Peyer's patch (tissue), 4 donors: ENCODE measurements around the gene TCEA2. TPM values are rescaled to one million over a fixed set of nuclear protein-coding genes. Genes with fewer than 3 reads are reported as not detected.
A peak's percentile ranks its signal among the peaks of the same experiment; 100 is the strongest.
"Not testable (repeated sequence)": the region's sequence is repeated elsewhere in the genome, so short reads cannot be mapped to it uniquely, and the experiment has no call there.

Experiments
- DNase-seq, 3 donors: peaks; one replicate each; pipeline ENCODE4 v3.0.0-alpha.2; 2017 to 2019
- H3K27ac ChIP-seq, 4 donors: fragments of 200-600 bp; sonication (generic); one replicate each; pipeline ENCODE4 v1.5.1; 2016 to 2019
- H3K27me3 ChIP-seq, 2 donors: fragments of 200-600 bp; sonication (generic); one replicate each; pipeline ENCODE4 v1.5.1; 2019
- H3K36me3 ChIP-seq, 3 donors: fragments of 200-600 bp; sonication (generic); one replicate each; pipeline ENCODE4 v1.5.1; 2016 to 2019
- H3K4me1 ChIP-seq, 4 donors: fragments of 200-600 bp; sonication (generic); one replicate each; pipeline ENCODE4 v1.5.1; 2016 to 2019
- H3K4me3 ChIP-seq, 4 donors: fragments of 200-600 bp; sonication (generic); 1 replicate in 3 of 4; 2 replicates in 1 of 4; pipeline ENCODE4 v1.5.1; 2016 to 2019; ENCODE audit warnings: mild to moderate bottlenecking in 1 of 4
- H3K9me3 ChIP-seq, 4 donors: fragments of 200-600 bp; sonication (generic); one replicate each; pipeline ENCODE4 v1.5.1; 2016 to 2019; ENCODE audit warnings: mild to moderate bottlenecking in 1 of 4
- POLR2A ChIP-seq, 2 donors: fragments of 450-650 bp; IDR thresholded peaks; one replicate each; pipeline ENCODE4 v1.5.1; 2017; ENCODE audit warnings: antibody characterized with exemption in 2 of 2, mild to moderate bottlenecking in 2 of 2, moderate library complexity in 2 of 2
- total RNA-seq, 4 donors: library from RNA; depleted of rRNA; stranded (reverse); fragments of >200 nt; gene quantifications; one replicate each; pipeline ENCODE4 v1.1.0, GENCODE V29; 2016
- TF ChIP-seq, protein P1 (sequence below), 6 experiments: fragments of 450-650 bp in 4 of 6; fragments of 200-600 bp in 2 of 6; sonication (generic) in 1 of 6; IDR thresholded peaks; one replicate each; pipeline ENCODE4 v1.5.1; 2017 to 2019; ENCODE audit warnings: antibody characterized with exemption in 6 of 6, mild to moderate bottlenecking in 3 of 6, moderate library complexity in 1 of 6

TCEA2 gene
- total RNA-seq, 4 donors from 2014 or later = 4.7 to 19.8 (median 8.3) TPM

DNA sequence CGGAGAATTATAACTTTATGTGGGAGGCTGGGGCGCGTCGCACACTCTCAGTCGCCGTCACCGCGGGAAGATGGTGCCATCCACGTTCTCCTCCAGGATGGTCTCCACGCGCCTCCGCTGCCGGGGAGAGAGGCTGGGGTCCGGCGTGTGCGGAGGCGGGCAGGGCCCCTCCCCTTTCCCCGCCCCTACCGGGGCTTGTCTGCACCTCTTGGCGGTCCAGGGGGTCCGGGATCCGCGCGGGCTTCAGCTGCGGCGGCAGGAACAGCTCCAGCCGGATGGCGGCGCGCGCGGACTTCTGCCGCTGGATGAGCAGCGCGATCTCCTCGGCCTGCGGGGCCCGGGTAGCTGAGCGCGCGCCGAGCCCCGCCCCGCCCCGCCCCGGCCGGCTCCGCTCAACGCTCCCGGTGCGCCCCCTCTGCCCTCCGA lies 20.4 kb downstream of the TCEA2 start:
- Histone ChIP-seq H3K36me3 (no peaks in the 10 kb centered on the region), H3K27ac (peak overlapping the region in 1 of 4 donors; percentile 47), H3K9me3 (no peaks in the 10 kb centered on the region), H3K4me1 (peaks cover 0 to 36% (median 13%) of the 10 kb centered on the region in 4 donors), H3K4me3 (peak overlapping the region; percentile 45 to 64 (median 58)), H3K27me3 (peaks cover 0 to 15% of the 10 kb centered on the region in 2 donors)
- DNase-seq = peak; percentile 75 to 89 (median 79)
- TF ChIP-seq, protein P1, sequence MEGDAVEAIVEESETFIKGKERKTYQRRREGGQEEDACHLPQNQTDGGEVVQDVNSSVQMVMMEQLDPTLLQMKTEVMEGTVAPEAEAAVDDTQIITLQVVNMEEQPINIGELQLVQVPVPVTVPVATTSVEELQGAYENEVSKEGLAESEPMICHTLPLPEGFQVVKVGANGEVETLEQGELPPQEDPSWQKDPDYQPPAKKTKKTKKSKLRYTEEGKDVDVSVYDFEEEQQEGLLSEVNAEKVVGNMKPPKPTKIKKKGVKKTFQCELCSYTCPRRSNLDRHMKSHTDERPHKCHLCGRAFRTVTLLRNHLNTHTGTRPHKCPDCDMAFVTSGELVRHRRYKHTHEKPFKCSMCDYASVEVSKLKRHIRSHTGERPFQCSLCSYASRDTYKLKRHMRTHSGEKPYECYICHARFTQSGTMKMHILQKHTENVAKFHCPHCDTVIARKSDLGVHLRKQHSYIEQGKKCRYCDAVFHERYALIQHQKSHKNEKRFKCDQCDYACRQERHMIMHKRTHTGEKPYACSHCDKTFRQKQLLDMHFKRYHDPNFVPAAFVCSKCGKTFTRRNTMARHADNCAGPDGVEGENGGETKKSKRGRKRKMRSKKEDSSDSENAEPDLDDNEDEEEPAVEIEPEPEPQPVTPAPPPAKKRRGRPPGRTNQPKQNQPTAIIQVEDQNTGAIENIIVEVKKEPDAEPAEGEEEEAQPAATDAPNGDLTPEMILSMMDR (IDR thresholded peaks at IDR 0.05) = peak; percentile 32 to 68 (median 42)
- no peak for TF ChIP-seq POLR2A (IDR thresholded peaks at IDR 0.05)

DNA sequence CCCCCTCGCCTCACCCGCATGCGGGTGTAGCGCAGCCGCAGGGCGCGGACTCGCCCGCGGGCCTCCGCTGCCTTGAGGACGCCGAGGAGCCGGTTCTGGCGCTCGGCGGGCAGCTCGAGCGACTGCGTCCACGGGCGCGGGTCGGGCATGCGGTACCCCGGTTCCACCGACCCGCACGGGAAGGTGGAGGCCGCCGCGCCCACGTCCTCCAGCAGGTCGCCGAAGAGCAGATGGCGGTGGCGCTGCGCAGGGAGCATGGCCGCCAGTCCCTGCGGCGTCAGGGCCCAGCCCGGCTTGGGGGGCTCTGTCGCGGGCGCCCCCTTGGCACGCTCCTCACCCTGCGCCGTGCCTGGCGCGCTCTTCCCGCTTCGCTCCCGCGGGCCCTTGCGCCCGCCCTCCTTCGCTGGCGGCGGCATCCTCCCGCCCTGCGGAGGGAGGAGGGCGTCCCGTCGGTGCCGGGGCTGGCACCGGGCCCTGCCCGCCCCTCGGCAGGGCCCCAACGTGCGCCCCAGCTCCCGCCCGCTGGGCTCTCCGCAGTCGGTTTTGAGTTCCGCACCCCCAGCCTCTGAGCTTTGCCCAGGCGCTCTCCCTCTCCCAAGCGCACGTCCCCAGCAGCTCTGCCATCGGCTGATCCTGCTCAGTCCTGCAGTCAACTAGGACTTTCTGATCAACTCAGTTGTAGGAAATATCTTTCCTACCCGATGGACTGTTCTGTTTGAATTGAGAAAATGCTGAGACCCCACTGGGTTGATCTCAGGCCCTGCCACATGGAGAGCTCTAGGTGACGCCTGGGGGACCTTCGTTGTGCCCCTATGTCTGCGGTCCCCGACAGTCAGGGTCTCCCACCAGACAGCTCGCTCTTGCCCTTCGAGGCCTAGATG lies 21.0 kb downstream of the TCEA2 start, which contains the start of gene LKAAEAR1:
TSS of gene LKAAEAR1 (minus strand) at position 595 of the 881 bp plus-strand sequence. CDS start at position 416, 179 bp downstream.
- Histone ChIP-seq H3K27me3 (peaks cover 0 to 15% of the 10 kb centered on the region in 2 donors), H3K36me3 (no peaks in the 10 kb centered on the region), H3K4me3 (peak within 1 kb of the TSS; percentile 45 to 64 (median 58)), H3K9me3 (no peaks in the 10 kb centered on the region), H3K27ac (peak within 1 kb of the TSS in 1 of 4 donors; percentile 47), H3K4me1 (peaks cover 0 to 29% (median 12%) of the 10 kb centered on the region in 4 donors)
- TF ChIP-seq POLR2A (IDR thresholded peaks at IDR 0.05) = no peak
- TF ChIP-seq, protein P1 (IDR thresholded peaks at IDR 0.05) = no peak
- DNase-seq = no peak

DNA sequence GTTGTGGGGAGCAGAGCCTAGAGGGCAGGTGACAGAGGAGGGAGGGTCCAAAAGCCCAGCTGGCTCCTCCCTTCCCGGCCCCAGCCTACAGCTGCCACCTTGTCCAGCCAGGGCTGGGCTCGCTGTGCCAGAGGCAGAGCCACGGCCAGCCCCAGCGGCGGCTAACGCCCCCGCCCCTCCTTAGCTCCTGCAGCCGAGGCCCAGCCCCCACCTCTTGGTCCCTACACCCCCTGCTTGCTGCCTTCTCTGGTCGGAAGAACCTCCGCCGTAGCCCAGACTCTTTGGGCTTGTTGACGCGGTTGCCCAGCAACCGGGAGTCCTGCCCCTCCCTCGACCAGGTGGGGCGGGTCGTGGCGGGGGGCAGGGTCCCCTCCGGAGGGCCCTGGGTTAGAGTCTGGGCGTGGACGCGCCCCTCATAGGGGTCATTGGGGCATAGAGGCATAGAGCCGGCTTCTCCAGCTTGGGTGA lies 21.7 kb downstream of the TCEA2 start:
- H3K4me3 ChIP-seq = no peak overlapping the region
- no peak overlapping the region for H3K27ac ChIP-seq
- no peaks in the 10 kb centered on the region for H3K9me3 ChIP-seq
- H3K27me3 ChIP-seq = peaks cover 0 to 15% of the 10 kb centered on the region in 2 donors
- TF ChIP-seq, protein P1 (IDR thresholded peaks at IDR 0.05) = no peak
- TF ChIP-seq POLR2A (IDR thresholded peaks at IDR 0.05) = no peak
- H3K4me1 ChIP-seq = peaks cover 0 to 24% (median 12%) of the 10 kb centered on the region in 4 donors
- no peak for DNase-seq
- H3K36me3 ChIP-seq = no peaks in the 10 kb centered on the region

DNA sequence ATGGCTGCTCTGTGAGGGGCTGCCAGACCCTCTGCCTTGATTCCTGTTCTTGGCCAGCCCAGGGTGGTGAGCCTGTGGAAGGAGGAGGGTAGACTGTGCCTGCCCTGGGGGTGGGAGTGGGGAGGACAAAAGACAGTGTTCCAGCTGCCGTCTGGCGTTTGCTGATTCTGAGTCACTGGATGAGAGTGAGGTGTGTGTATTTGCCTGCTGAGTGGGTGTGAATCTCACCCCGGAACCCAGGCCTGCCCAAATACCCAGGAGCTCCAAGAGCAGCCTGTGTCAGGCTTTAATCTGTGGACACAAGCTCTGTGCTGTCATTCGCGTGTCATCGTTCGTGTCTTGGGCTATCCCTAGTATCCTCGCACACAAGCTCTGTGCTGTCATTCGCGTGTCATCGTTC lies 23.8 kb downstream of the TCEA2 start:
- TF ChIP-seq, protein P1 (IDR thresholded peaks at IDR 0.05) = no peak
- TF ChIP-seq POLR2A (IDR thresholded peaks at IDR 0.05) = no peak
- Histone ChIP-seq H3K27ac (no peak overlapping the region), H3K9me3 (no peaks in the 10 kb centered on the region), H3K4me1 (peaks cover 0 to 24% (median 12%) of the 10 kb centered on the region in 4 donors), H3K36me3 (no peaks in the 10 kb centered on the region), H3K27me3 (peaks cover 0 to 15% of the 10 kb centered on the region in 2 donors), H3K4me3 (no peak overlapping the region)
- DNase-seq = no peak

DNA sequence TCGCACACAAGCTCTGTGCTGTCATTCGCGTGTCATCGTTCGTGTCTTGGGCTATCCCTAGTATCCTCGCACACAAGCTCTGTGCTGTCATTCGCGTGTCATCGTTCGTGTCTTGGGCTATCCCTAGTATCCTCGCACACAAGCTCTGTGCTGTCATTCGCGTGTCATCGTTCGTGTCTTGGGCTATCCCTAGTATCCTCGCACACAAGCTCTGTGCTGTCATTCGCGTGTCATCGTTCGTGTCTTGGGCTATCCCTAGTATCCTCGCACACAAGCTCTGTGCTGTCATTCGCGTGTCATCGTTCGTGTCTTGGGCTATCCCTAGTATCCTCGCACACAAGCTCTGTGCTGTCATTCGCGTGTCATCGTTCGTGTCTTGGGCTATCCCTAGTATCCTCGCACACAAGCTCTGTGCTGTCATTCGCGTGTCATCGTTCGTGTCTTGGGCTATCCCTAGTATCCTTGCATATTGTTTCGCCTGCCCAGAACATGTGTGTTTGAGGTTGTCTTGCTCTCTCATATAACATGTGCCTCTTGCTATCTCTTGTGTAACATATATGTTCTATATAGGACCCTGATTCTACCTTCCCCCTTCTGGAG lies 24.3 kb downstream of the TCEA2 start:
- DNase-seq, H3K27ac ChIP-seq, H3K9me3 ChIP-seq, H3K36me3 ChIP-seq, H3K4me3 ChIP-seq: not testable (repeated sequence)
- Histone ChIP-seq H3K27me3 (peaks cover 0 to 15% of the 10 kb centered on the region in 2 donors), H3K4me1 (peaks cover 0 to 20% (median 12%) of the 10 kb centered on the region in 4 donors)

DNA sequence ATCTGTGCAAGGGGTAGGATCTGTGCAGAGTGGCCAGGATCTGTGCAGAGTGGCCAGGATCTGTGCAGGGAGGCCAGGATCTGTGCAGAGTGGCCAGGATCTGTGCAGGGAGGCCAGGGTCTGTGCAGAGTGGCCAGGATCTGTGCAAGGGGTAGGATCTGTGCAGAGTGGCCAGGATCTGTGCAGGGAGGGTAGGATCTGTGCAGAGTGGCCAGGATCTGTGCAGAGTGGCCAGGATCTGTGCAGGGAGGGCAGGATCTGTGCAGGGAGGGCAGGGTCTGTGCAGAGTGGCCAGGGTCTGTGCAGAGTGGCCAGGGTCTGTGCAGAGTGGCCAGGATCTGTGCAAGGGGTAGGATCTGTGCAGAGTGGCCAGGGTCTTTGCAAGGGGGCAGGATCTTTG lies 25.6 kb downstream of the TCEA2 start:
- H3K27me3 ChIP-seq = peaks cover 0 to 13% of the 10 kb centered on the region in 2 donors
- H3K9me3 ChIP-seq, DNase-seq: not testable (repeated sequence)

More for the DNA sequence above, 25.6 kb downstream of the TCEA2 start:
- H3K4me3 ChIP-seq, H3K36me3 ChIP-seq, H3K27ac ChIP-seq: not testable (repeated sequence)
- H3K4me1 ChIP-seq = peaks cover 0 to 11% (median 6%) of the 10 kb centered on the region in 4 donors
